ENCODE measurements around the gene ZNF672. TPM values are rescaled to one million over a fixed set of nuclear protein-coding genes. Genes with fewer than 3 reads are reported as not detected.
A peak's percentile ranks its signal among the peaks of the same experiment; 100 is the strongest.

ZNF672 gene
- total RNA-seq, 6 donors from 2014 or later: 32.5 to 47.7 (median 45.8) TPM

DNA sequence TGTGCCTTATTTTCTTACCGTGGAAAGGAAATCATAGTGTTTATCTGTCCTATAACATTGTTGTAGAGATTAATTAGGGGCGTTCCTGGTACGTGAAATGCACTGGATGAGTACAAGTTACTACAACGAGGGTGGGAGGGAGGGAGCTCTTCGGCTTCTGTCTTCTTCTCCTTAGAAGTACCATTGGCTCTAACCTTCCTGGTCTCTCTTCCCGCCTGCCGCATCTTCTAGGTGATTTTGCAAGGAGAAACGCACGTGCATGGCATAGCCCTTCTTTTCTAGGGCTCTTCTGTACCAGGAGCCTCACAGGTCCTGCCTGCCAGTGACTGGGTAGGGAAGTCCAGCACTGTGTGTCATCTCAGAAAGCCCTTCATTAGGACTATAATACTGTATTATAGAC, 29.1 kb upstream of the ZNF672 start:
- 74 to 81% methylated on average over 9 of the region's 9 CpGs for WGBS, 2 donors
- peaks cover 17 to 45% (median 30%) of the 10 kb centered on the region in 4 donors for H3K4me1 ChIP-seq
- DNase-seq (no peak), ATAC-seq (ENCODE audit: low FRiP score in 2 of 2) (no peak)
- H3K27ac ChIP-seq: no peak overlapping the region
- H3K27me3 ChIP-seq: no peaks in the 10 kb centered on the region
- H3K9me3 ChIP-seq: no peaks in the 10 kb centered on the region
- TF ChIP-seq EP300 (IDR thresholded peaks at IDR 0.05) (no peak), POLR2A (IDR thresholded peaks at IDR 0.05) (no peak), POLR2AphosphoS5 (IDR thresholded peaks at IDR 0.05) (no peak)
- TF ChIP-seq, protein P1, sequence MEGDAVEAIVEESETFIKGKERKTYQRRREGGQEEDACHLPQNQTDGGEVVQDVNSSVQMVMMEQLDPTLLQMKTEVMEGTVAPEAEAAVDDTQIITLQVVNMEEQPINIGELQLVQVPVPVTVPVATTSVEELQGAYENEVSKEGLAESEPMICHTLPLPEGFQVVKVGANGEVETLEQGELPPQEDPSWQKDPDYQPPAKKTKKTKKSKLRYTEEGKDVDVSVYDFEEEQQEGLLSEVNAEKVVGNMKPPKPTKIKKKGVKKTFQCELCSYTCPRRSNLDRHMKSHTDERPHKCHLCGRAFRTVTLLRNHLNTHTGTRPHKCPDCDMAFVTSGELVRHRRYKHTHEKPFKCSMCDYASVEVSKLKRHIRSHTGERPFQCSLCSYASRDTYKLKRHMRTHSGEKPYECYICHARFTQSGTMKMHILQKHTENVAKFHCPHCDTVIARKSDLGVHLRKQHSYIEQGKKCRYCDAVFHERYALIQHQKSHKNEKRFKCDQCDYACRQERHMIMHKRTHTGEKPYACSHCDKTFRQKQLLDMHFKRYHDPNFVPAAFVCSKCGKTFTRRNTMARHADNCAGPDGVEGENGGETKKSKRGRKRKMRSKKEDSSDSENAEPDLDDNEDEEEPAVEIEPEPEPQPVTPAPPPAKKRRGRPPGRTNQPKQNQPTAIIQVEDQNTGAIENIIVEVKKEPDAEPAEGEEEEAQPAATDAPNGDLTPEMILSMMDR (IDR thresholded peaks at IDR 0.05): no peak
- peaks cover 7 to 31% (median 25%) of the 10 kb centered on the region in 4 donors for H3K36me3 ChIP-seq
- H3K4me3 ChIP-seq: no peak overlapping the region

DNA sequence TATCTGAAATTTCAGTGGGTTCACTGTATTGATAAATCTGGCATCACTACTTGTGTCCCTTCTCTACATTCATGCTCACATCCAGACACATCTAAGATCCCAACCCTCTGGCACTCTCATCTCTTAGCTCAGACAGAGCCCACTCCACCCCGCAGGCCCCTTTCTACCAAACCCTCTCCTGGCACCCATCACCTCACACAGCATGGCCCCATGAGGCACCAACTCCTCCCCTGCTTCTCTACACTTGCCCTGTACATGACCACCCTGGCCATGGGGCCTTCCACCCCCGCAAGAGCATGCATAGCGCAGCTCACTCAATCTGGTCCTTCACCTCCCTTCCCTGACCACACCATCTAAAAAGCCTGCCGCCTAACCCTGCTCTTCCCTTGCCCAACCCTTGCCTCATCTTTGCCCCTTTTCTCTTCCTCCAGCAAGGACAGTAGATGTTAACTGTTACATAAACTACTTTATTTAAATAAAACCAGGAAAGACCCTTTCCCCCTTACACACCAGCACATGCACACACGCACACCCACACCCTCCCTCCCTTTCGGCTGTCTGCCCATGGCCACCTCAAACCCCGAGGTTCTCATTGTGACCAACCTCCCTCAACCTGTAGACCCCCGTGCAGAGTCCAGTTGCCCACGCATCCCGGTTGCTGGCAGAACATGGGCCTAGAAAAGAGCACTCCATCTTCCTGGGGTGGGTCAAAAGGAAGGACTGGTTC, 27.9 kb upstream of the ZNF672 start:
- 81 to 89% methylated on average over 10 of the region's 10 CpGs for WGBS, 2 donors
- H3K4me1 ChIP-seq: peaks cover 17 to 43% (median 30%) of the 10 kb centered on the region in 4 donors
- H3K36me3 ChIP-seq: peaks cover 13 to 44% (median 38%) of the 10 kb centered on the region in 4 donors
- no peaks in the 10 kb centered on the region for H3K9me3 ChIP-seq
- no peak overlapping the region for H3K27ac ChIP-seq
- no peak for DNase-seq
- TF ChIP-seq EP300 (IDR thresholded peaks at IDR 0.05): no peak
- TF ChIP-seq POLR2AphosphoS5 (IDR thresholded peaks at IDR 0.05): no peak
- TF ChIP-seq POLR2A (IDR thresholded peaks at IDR 0.05): no peak
- TF ChIP-seq, protein P1 (IDR thresholded peaks at IDR 0.05): no peak
- H3K27me3 ChIP-seq: no peaks in the 10 kb centered on the region
- no peak overlapping the region for H3K4me3 ChIP-seq
- no peak for ATAC-seq (ENCODE audit: low FRiP score in 2 of 2)

DNA sequence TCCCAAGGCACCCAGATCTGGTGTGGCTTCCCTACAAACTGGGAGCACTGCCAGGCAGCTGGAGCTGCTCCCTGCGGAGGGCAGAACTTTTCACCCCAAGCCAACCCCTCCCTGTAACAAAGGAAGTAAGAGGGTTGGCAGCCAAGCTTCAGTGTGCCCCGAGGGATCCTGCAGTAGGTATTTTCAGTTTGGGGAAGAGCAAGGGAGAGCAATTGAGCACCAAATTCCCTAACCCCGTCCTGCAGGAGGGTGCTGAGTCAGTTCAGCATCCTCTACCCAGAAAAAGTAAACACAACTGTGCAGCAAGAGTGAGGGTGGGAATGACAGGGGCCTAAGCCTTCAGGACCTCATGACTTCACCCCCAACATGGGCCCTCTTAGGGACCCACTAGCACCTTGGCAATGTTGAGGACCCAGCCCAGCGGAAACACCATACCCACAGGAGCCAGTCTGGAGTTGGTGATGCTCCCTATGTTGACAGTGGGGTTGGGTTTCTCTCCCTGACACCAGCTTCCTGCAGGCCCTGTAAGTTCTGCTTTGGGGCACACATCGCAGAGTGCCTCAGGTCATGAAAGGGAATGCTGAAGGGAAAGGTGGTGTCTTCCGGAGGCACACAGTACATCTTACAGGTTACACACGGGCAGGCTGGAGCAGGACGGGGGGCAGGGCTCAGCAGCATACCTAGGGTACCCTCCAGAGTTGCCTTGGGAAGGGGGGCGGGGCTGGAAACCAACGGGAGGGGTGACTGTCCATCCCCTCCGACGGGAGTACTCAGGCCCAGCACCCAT, 27.1 kb upstream of the ZNF672 start:
- DNase-seq: no peak
- ATAC-seq (ENCODE audit: low FRiP score in 2 of 2): peak in 1 of 2 donors; percentile 7
- no peak for TF ChIP-seq POLR2AphosphoS5 (IDR thresholded peaks at IDR 0.05)
- TF ChIP-seq, protein P1 (IDR thresholded peaks at IDR 0.05): no peak
- no peak for TF ChIP-seq EP300 (IDR thresholded peaks at IDR 0.05)
- TF ChIP-seq POLR2A (IDR thresholded peaks at IDR 0.05): no peak
- 56 to 61% methylated on average over 10 to 12 of the region's 12 CpGs for WGBS, 2 donors
- Histone ChIP-seq H3K4me1 (peaks cover 17 to 36% (median 24%) of the 10 kb centered on the region in 4 donors), H3K4me3 (no peak overlapping the region), H3K27me3 (no peaks in the 10 kb centered on the region), H3K9me3 (no peaks in the 10 kb centered on the region), H3K36me3 (peaks cover 13 to 52% (median 44%) of the 10 kb centered on the region in 4 donors), H3K27ac (no peak overlapping the region)

DNA sequence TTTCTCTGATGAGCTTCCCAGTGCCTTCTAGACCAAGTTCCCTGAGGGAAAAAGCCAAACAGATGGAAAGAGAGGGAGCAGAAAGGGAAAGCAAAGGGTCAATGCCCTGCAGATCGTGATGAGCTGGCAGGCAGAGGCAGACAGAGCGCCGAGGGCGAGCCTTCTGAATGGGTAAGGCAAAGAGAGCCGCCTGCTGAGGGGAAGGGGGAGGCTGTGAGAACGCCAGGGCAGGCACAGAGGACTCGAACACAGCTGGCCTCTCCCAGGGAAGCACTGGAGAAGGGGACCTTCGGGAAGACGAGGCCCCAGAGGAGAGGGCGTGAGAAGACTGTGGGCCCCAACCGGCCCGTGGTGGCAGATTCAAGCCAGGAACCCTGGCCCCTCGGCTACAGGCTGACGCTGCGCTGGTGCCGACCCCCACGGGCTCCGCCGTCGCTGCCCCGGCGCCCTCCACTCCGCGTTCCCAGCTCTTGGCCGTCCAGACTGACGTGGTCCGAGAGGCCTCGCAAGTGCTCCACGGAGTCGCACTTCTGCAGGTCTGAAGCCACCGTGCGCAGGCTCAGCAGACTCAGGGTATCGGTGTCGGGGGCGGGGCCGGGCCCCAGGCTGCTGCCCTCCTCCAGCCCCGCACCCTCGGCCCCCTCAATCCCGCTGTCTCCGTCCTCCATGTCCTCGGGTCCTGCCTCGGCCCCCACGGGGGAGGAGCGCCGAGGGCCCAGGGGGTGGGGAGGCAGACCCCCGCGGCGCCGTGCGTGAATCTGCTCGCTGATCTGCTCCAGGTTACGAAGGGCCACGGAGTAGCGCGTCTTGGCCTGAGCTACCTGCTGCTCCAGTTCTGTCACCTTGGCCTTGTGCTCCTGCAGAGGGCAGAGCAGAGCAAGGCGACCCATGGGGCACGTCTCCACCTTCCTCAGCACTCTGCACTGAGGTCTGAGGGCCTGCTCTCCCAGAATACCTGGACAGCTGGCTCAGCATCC, 26.2 kb upstream of the ZNF672 start:
- no peaks in the 10 kb centered on the region for H3K27me3 ChIP-seq
- TF ChIP-seq POLR2A (IDR thresholded peaks at IDR 0.05) (no peak), POLR2AphosphoS5 (IDR thresholded peaks at IDR 0.05) (no peak)
- TF ChIP-seq, protein P1 (IDR thresholded peaks at IDR 0.05): no peak
- peaks cover 15 to 61% (median 52%) of the 10 kb centered on the region in 4 donors for H3K36me3 ChIP-seq
- no peak overlapping the region for H3K27ac ChIP-seq
- no peaks in the 10 kb centered on the region for H3K9me3 ChIP-seq
- peak in 1 of 2 donors; percentile 80 for DNase-seq
- no peak for ATAC-seq (ENCODE audit: low FRiP score in 2 of 2)
- H3K4me3 ChIP-seq: no peak overlapping the region
- WGBS, 2 donors: 92 to 94% methylated on average over 39 to 49 of the region's 57 CpGs
- peaks cover 12 to 27% (median 21%) of the 10 kb centered on the region in 4 donors for H3K4me1 ChIP-seq
